GM19463 (cell line): ENCODE results near the gene CMC1.

Experiments
- ATAC-seq: cut with Tn5 transposase; IDR thresholded peaks from one replicate; pipeline ENCODE4 v1.9.1; 2021; ENCODE audit warnings: mild to moderate bottlenecking, moderate library complexity; ENCODE audit not compliant: unreplicated experiment

The CMC1 gene

GRCh38 chr3:28295898-28296490 is 54.6 kb downstream of the CMC1 start:
- no peak for ATAC-seq

GRCh38 chr3:28299705-28300104 is 58.3 kb downstream of the CMC1 start:
- ATAC-seq: no peak

DNA sequence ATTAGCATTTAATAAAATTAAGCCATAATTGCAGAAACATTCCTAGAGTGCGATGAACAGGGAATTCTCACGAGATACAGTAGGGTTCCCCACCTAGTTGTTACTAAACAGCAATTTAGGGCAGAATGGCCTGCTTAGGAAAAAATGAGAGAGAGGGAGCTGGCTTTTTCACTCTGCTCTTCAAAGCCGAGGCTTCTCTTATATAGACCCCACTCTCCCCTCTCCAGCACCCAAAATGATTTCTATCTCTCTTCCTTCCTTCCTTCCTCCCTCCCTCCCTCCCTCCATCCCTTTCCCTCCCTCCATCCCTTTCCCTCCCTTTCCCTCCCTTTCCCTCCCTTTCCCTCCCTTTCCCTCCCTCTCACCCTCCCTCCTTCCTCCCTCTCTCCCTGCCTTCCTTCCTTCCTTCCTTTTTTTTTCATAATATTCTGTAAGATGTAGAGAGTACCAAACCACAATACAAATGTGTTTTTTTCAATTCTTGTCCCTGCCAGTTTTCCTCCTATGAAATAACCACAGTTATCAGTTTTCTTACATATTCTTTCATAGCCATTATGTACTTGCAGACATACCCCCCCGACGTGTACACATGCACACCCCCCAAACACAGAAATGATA is 59.0 kb downstream of the CMC1 start:
- no peak for ATAC-seq

DNA sequence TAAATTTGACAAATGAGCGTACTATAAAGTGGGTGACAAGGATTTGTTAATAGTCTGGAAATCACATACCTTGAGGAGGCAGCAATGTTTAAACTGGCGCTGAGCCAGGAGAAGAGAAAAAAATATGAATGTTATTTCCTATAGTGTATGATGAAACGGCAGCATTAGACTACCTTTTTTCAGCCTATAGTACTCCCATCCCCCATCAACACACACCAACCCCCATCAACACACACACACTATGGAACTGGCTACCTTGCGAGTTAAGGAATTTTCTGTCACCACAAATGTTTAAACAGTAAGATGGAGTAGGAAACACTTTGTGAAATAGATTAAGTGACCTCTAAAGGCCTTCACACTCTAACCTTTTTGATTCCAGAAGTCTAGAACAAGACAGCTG is 60.3 kb downstream of the CMC1 start:
- no peak for ATAC-seq

- no peak for ATAC-seq
These were observed 66.8 kb downstream of the CMC1 start for GRCh38 chr3:28308196-28308595.

DNA sequence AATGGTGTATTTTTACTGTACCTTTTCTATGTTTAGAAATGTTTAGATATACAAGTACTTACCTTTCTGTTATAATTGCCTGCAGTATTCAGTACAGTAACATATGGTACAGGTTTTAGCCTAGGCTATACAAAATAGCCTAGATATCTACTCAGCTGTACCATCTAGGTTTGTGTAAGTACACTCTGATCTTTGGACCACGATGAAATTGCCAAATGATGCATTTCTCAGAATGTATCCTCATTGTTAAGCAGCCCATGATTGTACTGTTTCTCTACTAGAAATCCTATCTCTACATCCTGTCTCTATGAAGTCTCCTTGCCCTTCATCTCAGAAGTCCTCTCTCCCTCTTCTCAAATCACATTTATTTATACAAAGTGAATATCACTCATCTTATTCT is 74.3 kb downstream of the CMC1 start:
- ATAC-seq: no peak

GRCh38 chr3:28316226-28316625 is 74.8 kb downstream of the CMC1 start:
- ATAC-seq: no peak

DNA sequence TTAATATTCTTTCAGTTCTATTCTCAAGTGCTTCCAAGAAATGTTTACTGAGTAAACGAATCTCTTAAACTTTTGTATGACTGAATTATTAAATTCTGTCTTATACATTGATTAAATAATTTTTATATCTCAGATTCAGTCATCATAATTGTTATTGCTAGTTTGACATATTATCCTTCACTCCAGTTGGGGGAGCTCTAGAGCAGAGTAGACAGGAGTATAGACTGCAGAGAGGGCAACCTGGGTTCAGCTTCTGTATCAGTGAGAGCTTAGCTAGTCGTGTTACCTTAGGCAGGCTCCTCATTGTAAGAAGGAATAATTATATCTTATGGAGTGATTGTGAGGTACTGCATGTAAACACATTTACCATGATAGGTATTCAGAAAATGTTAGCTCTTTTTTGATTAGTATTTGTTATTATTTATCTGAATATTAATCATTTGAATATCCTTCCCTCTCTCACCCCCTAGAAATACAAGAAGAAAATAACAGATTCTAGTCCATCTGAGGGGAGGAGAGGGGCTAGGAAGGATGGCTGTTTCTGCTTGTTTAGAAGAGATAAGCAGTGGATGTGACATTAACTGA is 76.1 kb downstream of the CMC1 start:
- ATAC-seq: peak; percentile 92

DNA sequence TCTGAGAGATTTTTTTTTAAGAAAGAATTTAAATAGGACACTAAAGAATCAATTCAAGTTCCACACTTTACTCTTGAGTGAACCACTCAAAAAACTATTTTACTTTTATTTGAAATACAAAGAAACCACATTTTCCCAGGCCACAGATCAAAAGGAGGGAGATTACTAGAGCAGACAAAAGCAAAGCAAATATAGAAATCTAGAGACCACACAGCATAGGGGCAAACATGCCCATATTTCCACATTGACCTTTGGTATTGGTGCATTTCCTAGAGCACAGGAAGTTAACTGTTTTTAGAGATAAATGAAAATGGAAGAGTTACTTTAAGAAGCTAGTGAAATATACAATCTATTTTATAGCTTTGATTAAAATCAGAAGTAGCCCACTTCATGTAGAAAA is 79.6 kb downstream of the CMC1 start:
- no peak for ATAC-seq

- no peak for ATAC-seq
These were observed 81.0 kb downstream of the CMC1 start for GRCh38 chr3:28322464-28322863.

DNA sequence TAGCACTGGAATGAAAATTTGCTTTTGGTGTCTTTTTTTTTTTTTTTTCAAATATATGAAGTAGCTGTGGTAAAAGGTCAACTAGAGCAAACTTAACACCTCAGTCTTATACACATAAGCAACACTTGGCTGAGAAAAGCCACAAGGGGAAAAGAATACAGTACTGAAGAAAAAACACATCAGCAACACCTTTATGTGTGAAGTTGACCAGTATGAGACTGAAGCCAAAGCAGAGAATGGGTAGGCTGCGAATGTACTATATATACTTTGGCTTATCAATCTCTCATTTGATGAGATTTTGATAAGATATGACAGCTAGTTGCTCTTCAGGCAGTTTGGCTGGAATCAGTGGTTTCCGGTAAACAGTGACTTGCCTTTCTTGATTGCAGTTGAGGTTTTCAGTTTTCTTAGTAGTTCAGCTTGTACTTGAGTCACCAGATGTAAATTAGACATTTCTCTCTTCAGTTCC is 85.1 kb downstream of the CMC1 start:
- peak; percentile 87 for ATAC-seq

DNA sequence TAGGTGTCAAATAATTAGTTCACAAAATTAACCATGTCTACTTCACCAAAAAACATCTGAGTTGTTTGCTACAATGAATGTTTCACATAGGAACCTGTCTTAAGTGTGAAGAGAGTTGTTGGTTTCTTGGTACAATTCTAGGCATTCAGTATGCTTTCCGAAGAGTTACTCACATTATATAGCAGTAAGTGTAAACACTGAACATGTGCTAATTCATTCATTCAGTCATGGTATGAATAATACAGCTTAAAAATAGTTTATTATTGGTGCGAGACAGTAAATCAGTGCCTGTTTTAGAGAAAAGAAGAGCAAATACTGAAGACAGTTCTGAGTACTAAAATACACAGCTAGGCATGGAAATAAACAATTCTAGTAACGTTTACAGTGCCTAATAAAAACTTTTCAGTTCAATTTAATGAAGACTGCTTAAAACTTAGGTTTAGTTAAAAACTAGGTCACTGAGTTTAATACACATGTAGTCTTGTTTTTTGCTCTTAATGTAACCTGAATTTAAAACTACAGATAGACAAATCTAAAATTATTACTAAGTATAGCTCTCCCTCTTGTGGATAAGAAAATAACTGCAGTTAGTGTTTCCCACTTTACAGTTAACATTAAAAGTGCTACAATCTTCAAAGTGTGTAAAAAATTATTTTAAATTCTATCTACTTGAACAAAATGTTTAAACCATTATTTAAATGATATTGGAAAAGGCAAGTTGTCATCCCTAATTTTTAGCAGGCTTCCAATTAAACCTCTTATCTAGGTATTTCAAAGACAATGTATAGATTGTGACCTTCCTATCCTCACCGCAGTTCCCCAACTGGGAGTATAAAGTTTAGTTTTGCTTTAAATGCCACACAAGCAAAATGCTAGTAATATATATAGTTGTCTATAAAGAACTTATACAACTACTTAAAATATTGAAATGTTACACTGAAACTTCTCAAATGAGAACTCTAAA is 87.1 kb downstream of the CMC1 start:
- ATAC-seq: no peak

DNA sequence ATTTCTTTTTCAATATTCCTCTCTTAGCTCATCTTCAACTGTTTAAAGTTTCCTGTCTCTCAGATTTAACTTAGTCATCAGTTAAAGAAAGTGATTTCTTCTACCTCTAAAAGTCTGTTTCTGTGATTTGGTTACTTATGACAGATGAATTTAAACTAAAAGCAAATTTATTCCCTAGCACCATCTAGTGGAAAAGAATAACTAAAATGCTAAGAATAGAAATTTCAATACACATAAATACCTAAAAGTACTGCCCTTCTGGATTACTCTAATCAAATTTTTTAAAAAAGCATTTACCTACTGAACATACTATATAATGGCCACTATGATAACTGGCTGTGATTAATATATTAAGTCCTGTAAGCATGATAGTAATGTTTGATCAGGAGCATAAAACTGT is 93.1 kb downstream of the CMC1 start:
- no peak for ATAC-seq

- no peak for ATAC-seq
These were observed 93.8 kb downstream of the CMC1 start for GRCh38 chr3:28335246-28335645.

DNA sequence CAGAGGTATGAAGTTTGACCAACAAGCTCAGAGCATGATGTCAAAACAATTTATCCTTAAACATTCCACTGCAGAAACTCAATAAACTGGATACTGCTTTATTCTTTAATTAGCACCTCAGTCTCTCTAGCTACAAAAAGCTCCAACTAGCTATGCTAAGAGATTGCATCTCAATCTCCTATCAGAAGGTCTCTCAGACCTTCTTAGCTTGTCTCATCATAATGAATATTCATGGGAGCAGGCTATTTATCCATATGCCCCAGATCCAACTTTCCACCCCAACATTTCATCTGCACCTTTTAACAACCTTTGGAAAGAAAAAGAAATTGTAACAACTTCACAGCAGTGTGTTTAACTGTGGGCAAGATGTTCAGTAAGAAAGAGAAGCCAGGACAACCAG is 95.8 kb downstream of the CMC1 start:
- no peak for ATAC-seq

DNA sequence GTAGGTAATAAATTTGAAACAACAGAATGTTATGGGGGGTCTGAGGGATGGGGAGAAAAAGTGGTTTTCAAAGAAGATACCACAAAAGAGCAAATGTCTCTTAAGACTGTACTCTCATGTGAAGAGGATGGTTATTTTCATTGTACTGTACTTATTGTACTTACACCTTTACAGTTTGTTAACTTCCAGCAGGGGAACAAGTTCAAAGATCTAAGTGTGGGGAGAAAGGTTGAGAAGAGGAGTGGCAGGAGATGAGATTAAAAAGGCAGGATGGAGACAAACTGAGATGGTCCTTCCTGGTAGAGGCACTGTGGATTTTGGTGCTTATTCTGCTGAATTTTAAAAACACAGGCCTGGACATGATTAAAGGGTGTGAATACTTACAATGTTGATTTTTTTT is 101.7 kb downstream of the CMC1 start:
- ATAC-seq: no peak

- no peak for ATAC-seq
These were observed 104.3 kb downstream of the CMC1 start for GRCh38 chr3:28345690-28346089.

DNA sequence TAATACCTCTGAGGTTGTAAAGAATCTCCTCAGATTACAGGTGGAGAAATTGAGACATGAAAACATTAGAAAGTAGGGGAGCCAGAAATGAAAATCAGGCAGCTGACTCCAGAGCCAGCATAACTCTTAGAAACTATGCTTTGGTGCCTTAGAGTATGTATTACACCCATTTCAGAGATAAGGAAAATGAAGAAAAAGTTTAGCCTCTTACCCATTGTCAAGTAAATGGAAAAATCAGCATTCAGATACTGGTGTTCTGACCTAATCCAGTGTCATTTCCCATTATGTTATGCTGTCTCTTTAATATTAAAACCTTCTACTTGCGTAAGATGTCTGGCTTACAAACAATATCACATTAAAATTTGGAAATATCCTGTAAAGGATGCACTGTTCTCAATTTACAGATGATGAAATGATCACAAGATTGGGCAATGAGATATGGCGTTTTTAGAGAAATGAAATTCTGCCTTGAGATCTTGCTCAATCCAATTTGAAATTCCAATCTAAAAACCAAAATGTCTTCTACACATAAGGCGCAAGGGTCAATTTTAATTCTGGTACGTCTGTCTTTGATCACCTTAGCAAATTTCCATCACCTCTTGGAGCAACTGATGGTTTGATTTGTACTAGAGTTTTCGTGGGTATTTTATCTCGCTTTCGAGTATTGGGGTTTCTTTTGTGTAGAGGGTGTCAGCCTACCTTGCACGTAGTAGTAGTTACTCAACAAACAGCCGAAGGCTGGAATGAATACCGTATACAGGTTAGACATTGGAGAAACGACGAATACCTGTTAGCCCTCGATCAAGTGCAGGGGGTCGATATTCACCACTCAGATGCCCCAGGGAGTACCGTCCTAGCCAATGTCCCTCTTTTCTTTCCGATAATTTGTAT is 106.2 kb downstream of the CMC1 start:
- no peak for ATAC-seq

GRCh38 chr3:28348265-28348628 is 106.8 kb downstream of the CMC1 start:
- ATAC-seq: no peak

DNA sequence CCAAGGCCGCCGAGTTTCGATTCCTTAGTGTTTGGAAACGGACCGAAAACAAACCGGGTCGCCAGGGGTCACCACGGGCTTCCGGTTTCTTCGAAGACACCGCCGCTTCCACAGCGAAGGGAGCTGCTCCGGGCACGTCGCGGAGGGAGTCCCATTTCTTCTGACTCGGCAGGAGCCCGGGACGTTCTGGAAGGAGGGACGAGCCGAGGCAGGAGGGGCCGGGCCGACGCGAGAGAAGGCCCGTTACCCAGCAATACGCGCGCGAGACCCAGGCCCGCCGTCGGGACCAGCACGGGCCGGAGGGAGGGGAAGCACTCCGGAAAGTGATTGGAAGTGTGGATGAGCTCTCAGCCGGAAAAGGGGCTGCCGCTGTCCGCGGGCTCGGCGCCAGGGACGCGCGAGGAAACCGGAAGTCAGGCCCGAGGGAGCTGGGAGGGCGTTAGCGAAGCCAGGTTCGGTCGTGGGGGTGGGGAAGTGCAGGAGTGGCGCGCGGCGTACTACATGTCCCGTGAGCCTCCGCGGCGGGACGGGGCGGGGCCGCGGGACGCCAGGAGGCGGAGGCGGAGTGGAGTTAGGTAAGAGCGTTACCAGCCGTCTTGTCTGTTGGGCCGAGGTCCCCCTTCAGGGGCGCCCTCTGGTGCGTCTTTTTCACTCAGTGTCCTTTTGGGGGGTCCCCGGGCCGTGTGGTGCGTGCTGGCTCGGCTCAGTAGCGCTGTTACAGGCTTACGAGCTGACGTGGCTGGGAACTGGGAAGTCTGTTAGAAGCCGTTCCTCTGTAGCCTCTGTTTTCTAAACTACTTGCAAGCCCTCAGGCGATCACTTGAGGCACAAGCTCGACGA is 107.4 kb downstream of the CMC1 start, which contains the start of the genes AZI2 and ZCWPW2:
Gene AZI2 (minus strand): TSS at position 196 of the 840 bp plus-strand sequence. CDS start 8,207 bp downstream, outside the sequence.
Gene ZCWPW2 (plus strand): TSS at position 93 of the 840 bp plus-strand sequence. CDS start 64,348 bp downstream, outside the sequence.
- peak; percentile 89 for ATAC-seq
